Measurements from ENCODE around the gene AHRR. TPM values are rescaled to one million over a fixed set of nuclear protein-coding genes. Genes with fewer than 3 reads are reported as not detected.

Gene AHRR
- total RNA-seq, 4 donors from 2014 or later: 1.3 to 8.8 (median 1.5) TPM

DNA sequence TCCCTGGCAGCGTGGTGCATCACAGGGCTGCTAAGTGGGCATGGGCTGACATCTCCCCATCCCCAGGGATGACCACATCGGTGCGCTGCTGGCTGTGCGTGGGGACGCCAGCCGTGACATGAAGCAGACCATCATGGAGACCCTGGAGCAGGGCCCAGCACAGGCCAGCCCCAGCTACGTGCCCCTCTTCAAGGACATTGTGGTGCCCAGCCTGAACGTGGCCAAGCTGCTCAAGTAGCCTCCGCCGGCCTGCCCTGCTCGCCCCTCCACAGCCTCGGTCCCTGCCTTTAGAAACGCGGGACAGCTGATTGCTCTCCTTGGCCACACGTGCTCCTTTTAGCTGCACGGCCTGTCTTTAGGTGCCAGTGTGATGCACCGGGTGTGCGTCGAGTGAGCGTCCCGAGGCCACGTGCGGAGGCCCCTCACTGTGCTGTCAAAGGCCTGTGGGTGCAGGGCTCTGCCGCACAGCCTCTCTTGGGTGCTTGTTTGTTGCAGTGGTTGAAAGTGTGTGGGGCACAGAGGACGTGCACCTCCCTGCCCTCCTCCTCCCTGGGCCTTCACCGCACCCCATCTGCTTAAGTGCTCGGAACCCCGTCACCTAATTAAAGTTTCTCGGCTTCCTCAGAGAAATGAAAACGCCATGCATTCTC is 145.3 kb downstream of the AHRR start:
- in situ Hi-C loops (cut with MboI; ENCODE audit: low pct_ligation_motif_present in 1 of 4, low pct_unique_long_range_greater_than_20kb in 1 of 4, low sequenced_read_pairs in 3 of 4): no loop called here
- Histone ChIP-seq H3K36me3 (peaks cover 0 to 12% (median 6%) of the 10 kb centered on the region in 4 donors), H3K27me3 (no peaks in the 10 kb centered on the region), H3K4me3 (no peak overlapping the region), H3K9me3 (no peaks in the 10 kb centered on the region), H3K27ac (no peak overlapping the region), H3K4me1 (peaks cover under 1 to 8% (median 2%) of the 10 kb centered on the region in 4 donors)
- intact Hi-C loops (cut with DNase I; ENCODE audit: low total_unique reads): loop anchor here (10.0 kb wide), 1 partner anchor 438 kb away; no protein-coding TSS in a partner anchor
- 92 to 97% methylated on average over 5 to 22 of the region's 30 CpGs for WGBS, 2 donors (ENCODE audit: low coverage in 1 of 2)
- peak; percentile 4 for DNase-seq
- TF ChIP-seq POLR2A (IDR thresholded peaks at IDR 0.05) (no peak), POLR2AphosphoS5 (IDR thresholded peaks at IDR 0.05) (no peak), EP300 (IDR thresholded peaks at IDR 0.05; ENCODE audit: low read depth) (no peak)
- TF ChIP-seq, protein P1, sequence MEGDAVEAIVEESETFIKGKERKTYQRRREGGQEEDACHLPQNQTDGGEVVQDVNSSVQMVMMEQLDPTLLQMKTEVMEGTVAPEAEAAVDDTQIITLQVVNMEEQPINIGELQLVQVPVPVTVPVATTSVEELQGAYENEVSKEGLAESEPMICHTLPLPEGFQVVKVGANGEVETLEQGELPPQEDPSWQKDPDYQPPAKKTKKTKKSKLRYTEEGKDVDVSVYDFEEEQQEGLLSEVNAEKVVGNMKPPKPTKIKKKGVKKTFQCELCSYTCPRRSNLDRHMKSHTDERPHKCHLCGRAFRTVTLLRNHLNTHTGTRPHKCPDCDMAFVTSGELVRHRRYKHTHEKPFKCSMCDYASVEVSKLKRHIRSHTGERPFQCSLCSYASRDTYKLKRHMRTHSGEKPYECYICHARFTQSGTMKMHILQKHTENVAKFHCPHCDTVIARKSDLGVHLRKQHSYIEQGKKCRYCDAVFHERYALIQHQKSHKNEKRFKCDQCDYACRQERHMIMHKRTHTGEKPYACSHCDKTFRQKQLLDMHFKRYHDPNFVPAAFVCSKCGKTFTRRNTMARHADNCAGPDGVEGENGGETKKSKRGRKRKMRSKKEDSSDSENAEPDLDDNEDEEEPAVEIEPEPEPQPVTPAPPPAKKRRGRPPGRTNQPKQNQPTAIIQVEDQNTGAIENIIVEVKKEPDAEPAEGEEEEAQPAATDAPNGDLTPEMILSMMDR (IDR thresholded peaks at IDR 0.05): no peak

DNA sequence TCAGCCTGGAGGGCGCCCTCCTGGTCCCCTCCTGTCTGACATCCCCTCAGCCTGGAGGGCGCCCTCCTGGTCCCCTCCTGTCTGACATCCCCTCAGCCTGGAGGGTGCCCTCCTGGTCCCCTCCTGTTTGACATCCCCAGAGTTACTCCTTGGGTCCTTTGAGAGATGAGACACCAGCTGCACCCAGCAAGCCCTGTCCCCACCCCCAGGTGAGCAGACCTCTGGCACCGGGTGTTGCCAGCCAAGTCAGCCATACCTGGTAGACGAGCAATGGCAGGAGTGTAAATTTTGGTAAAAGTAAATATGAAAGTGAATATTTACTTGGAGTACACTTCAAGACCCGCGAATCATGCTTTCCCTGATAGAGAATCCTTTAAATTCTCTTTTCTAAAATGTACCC is 146.9 kb downstream of the AHRR start:
- H3K27me3 ChIP-seq: no peaks in the 10 kb centered on the region
- DNase-seq: peak; percentile 5
- 71 to 89% methylated on average over 4 to 5 of the region's 6 CpGs for WGBS, 2 donors (ENCODE audit: low coverage in 1 of 2)
- in situ Hi-C loops (cut with MboI; ENCODE audit: low pct_ligation_motif_present in 1 of 4, low pct_unique_long_range_greater_than_20kb in 1 of 4, low sequenced_read_pairs in 3 of 4) (no loop called here), intact Hi-C loops (cut with DNase I; ENCODE audit: low total_unique reads) (loop anchor here (10.0 kb wide), 1 partner anchor 436 kb away; no protein-coding TSS in a partner anchor)
- no peaks in the 10 kb centered on the region for H3K9me3 ChIP-seq
- TF ChIP-seq POLR2AphosphoS5 (IDR thresholded peaks at IDR 0.05) (no peak), EP300 (IDR thresholded peaks at IDR 0.05; ENCODE audit: low read depth) (no peak), POLR2A (IDR thresholded peaks at IDR 0.05) (no peak)
- TF ChIP-seq, protein P1 (IDR thresholded peaks at IDR 0.05): no peak
- H3K4me3 ChIP-seq: no peak overlapping the region
- H3K4me1 ChIP-seq: peaks cover 6 to 17% (median 9%) of the 10 kb centered on the region in 4 donors
- no peak overlapping the region for H3K27ac ChIP-seq
- H3K36me3 ChIP-seq: no peaks in the 10 kb centered on the region

DNA sequence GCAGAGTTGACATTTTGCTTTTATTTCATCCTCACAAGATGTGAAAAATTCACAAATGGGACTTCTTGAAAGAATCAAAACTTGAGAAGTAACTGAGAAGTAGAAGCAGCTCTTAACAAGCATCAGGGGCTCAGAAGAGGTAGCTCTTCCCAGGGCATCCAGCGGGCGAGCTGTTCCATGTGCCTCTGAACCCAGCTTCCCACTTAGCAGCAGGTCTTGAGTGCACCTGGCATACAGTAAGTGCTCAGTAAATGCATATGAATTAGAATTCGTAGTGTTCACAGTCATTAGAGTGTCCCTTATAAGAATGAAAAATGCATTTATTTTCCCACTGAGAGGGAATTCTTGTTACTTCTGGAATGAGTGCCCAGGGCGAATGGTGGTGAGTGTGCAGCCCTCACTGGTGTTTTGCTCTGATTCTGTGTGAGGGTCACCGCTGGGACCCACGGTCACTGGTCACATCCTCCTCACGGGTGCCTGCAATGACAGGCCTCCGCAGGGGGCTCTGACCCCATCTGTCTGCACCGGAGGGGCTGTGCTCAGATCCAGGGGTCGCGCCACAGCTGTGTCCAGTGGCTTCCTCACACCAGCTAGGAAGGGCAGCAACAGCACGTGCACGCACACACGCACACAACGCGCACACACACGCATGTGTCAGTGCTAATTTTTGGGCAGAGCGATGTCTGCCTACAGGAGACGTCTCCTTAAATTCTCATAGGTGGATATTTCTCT is 148.4 kb downstream of the AHRR start:
- Histone ChIP-seq H3K4me3 (no peak overlapping the region), H3K36me3 (no peaks in the 10 kb centered on the region), H3K4me1 (peaks cover 9 to 23% (median 18%) of the 10 kb centered on the region in 4 donors), H3K9me3 (no peaks in the 10 kb centered on the region), H3K27me3 (peaks cover 3% of the 10 kb centered on the region), H3K27ac (no peak overlapping the region)
- TF ChIP-seq POLR2A (IDR thresholded peaks at IDR 0.05) (no peak), EP300 (IDR thresholded peaks at IDR 0.05; ENCODE audit: low read depth) (no peak)
- TF ChIP-seq, protein P1 (IDR thresholded peaks at IDR 0.05): no peak
- in situ Hi-C loops (cut with MboI; ENCODE audit: low pct_ligation_motif_present in 1 of 4, low pct_unique_long_range_greater_than_20kb in 1 of 4, low sequenced_read_pairs in 3 of 4): no loop called here
- intact Hi-C loops (cut with DNase I; ENCODE audit: low total_unique reads): loop anchor here (10.0 kb wide), 1 partner anchor 435 kb away; no protein-coding TSS in a partner anchor
- peak; percentile 5 for DNase-seq
- WGBS, 2 donors (ENCODE audit: low coverage in 1 of 2): 92 to 96% methylated on average over 2 to 19 of the region's 19 CpGs

DNA sequence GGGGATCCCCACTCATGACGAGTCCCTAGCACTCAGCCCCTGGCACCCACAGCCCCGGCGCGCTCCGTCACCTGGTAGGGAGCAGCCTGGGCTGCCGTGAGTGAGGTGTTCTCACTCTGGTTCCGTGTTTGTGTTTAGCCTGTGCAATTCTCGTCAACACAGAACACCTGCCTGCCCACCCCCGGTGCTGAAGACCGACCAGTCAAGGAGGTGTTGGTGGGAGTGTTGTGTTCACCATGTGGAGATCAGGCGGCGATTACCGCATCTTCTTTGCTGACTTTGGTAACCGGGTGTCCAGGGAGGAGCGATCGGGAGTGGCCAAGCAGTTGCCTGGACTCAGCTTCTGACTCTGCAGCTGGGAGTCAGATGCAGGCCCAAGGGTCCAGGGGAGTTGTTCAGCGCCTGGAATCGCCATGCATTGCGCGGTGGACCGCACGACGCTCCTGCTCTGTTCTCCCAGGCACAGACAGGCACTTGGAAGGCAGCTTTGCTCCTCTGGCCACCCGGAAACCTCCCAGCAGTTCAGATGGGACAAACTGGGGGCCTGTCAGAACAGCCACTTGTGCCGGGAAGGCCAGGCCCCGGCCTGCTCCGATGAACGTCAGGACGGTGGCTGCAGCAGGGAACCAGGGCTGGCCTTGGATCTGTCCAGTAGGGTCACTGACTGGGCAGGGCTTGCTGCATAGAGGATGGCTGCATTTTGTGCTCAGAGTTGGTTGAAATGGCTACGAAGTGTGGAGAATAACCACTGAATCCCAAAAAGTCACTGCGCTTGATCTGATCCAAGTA is 149.6 kb downstream of the AHRR start:
- H3K4me1 ChIP-seq: peaks cover 15 to 29% (median 23%) of the 10 kb centered on the region in 4 donors
- intact Hi-C loops (cut with DNase I; ENCODE audit: low total_unique reads) (no loop called here), in situ Hi-C loops (cut with MboI; ENCODE audit: low pct_ligation_motif_present in 1 of 4, low pct_unique_long_range_greater_than_20kb in 1 of 4, low sequenced_read_pairs in 3 of 4) (no loop called here)
- H3K27ac ChIP-seq: no peak overlapping the region
- H3K9me3 ChIP-seq: no peaks in the 10 kb centered on the region
- TF ChIP-seq POLR2AphosphoS5 (IDR thresholded peaks at IDR 0.05) (no peak), EP300 (IDR thresholded peaks at IDR 0.05; ENCODE audit: low read depth) (no peak), POLR2A (IDR thresholded peaks at IDR 0.05) (no peak)
- TF ChIP-seq, protein P1 (IDR thresholded peaks at IDR 0.05): no peak
- H3K4me3 ChIP-seq: no peak overlapping the region
- no peak for DNase-seq
- no peaks in the 10 kb centered on the region for H3K36me3 ChIP-seq
- 92 to 93% methylated on average over 11 to 31 of the region's 31 CpGs for WGBS, 2 donors (ENCODE audit: low coverage in 1 of 2)
- H3K27me3 ChIP-seq: peaks cover 15% of the 10 kb centered on the region

Data from transverse colon (tissue), 4 donors.